Ecto neural progenitor cell (in vitro differentiated cells): ENCODE results near the gene TSPOAP1.
A peak's percentile ranks its signal among the peaks of the same experiment; 100 is the strongest.

Experiments
- DNase-seq: peaks from one replicate; pipeline ENCODE4 v3.0.0-alpha.2; 2018; ENCODE audit warnings: low spot score

Gene TSPOAP1

GRCh38 chr17:58302919-58303585 lies 25.5 kb downstream of the TSPOAP1 start:
- DNase-seq: peak; percentile 49

GRCh38 chr17:58302171-58302918 lies 26.2 kb downstream of the TSPOAP1 start:
- DNase-seq: peak; percentile 41

- peak; percentile 44 for DNase-seq
Observed at GRCh38 chr17:58301504-58302150, 27.0 kb downstream of the TSPOAP1 start.

GRCh38 chr17:58300336-58300735 lies 28.3 kb downstream of the TSPOAP1 start:
- no peak for DNase-seq

GRCh38 chr17:58294034-58294433 lies 34.6 kb downstream of the TSPOAP1 start:
- DNase-seq: no peak

GRCh38 chr17:58291246-58291645 lies 37.3 kb downstream of the TSPOAP1 start:
- DNase-seq: no peak

GRCh38 chr17:58289869-58290268 lies 38.7 kb downstream of the TSPOAP1 start:
- no peak for DNase-seq

GRCh38 chr17:58285422-58285810 lies 43.2 kb downstream of the TSPOAP1 start:
- DNase-seq: no peak

- DNase-seq: peak; percentile 53
Observed at GRCh38 chr17:58284613-58285421, 43.8 kb downstream of the TSPOAP1 start.

GRCh38 chr17:58283674-58284612 lies 44.7 kb downstream of the TSPOAP1 start:
- DNase-seq: no peak

- DNase-seq: no peak
Observed at GRCh38 chr17:58282442-58282841, 46.2 kb downstream of the TSPOAP1 start.

GRCh38 chr17:58281511-58282011 lies 47.0 kb downstream of the TSPOAP1 start:
- DNase-seq: no peak

- no peak for DNase-seq
Observed at GRCh38 chr17:58280480-58281217, 47.9 kb downstream of the TSPOAP1 start, which contains the start of gene MPO. Gene MPO, minus strand, starts transcription at chr17:58280935. Its CDS starts 177 bp downstream, at chr17:58280758.

- DNase-seq: no peak
Observed at GRCh38 chr17:58279736-58280479, 48.7 kb downstream of the TSPOAP1 start.

- DNase-seq: no peak
Observed at GRCh38 chr17:58279016-58279711, 49.4 kb downstream of the TSPOAP1 start.

- no peak for DNase-seq
Observed at GRCh38 chr17:58278661-58279015, 50.0 kb downstream of the TSPOAP1 start.

GRCh38 chr17:58277802-58278595 lies 50.6 kb downstream of the TSPOAP1 start:
- DNase-seq: no peak
